Measurements from ENCODE around the gene ATP9A.

ATP9A gene

GRCh38 chr20:51613580-51613979, 154.6 kb downstream of the ATP9A start:
- ChIA-PET CTCF (interaction anchor here (0.8 to 1.3 kb wide), 5 partner anchors 9 to 632 kb away, joined by 3 to 10 read pairs (median 3); no protein-coding TSS in a partner anchor), POLR2A (no interaction called here)
- H3K4me3 ChIP-seq (ENCODE audit: low read depth, low read length) = no peak overlapping the region
- no peak overlapping the region for H3K27ac ChIP-seq (ENCODE audit: extremely low read depth, low read depth, low read length)
- H3K36me3 ChIP-seq (ENCODE audit: control insufficient read depth in 2 of 2, insufficient read depth in 1 of 2, low read length in 2 of 2) = peaks cover 0 to 51% of the 10 kb centered on the region in 2 experiments; a peak in 1 of 3 replicates
- H3K9me3 ChIP-seq (ENCODE audit: control insufficient read depth, insufficient read depth, low read depth, low read length) = no peaks in the 10 kb centered on the region
- H3K4me1 ChIP-seq (ENCODE audit: control insufficient read depth, insufficient read depth, low read length) = no peaks in the 10 kb centered on the region
- no peak for TF ChIP-seq ZSCAN4 (tag by site-specific recombination; IDR thresholded peaks at IDR 0.05)
- no peak for TF ChIP-seq ZBTB8A (tag by site-specific recombination; IDR thresholded peaks at IDR 0.05)
- TF ChIP-seq ZNF391 (tag by site-specific recombination; IDR thresholded peaks at IDR 0.05; ENCODE audit: borderline replicate concordance, low read depth) = no peak
- no peak for TF ChIP-seq ZNF510 (tag by site-specific recombination; IDR thresholded peaks at IDR 0.05; ENCODE audit: insufficient replicate concordance)
- no peak for TF ChIP-seq ZFP3 (tag by site-specific recombination; IDR thresholded peaks at IDR 0.05; ENCODE audit: low read depth)
- TF ChIP-seq ZNF670 (tag by site-specific recombination; IDR thresholded peaks at IDR 0.05; ENCODE audit: low read depth) = no peak
- no peak for TF ChIP-seq ZNF677 (tag by site-specific recombination; IDR thresholded peaks at IDR 0.05)
- TF ChIP-seq ZNF830 (tag by site-specific recombination; IDR thresholded peaks at IDR 0.05; ENCODE audit: low read depth) = no peak
- no peak for TF ChIP-seq ZNF140 (tag by site-specific recombination; IDR thresholded peaks at IDR 0.05)
- no peak for TF ChIP-seq HOXD13 (CRISPR knock-in tag; IDR thresholded peaks at IDR 0.05; ENCODE audit: borderline replicate concordance)

GRCh38 chr20:51612896-51613295, 155.3 kb downstream of the ATP9A start:
- Histone ChIP-seq H3K4me1 (ENCODE audit: control insufficient read depth, insufficient read depth, low read length) (no peaks in the 10 kb centered on the region), H3K36me3 (ENCODE audit: control insufficient read depth in 2 of 2, insufficient read depth in 1 of 2, low read length in 2 of 2) (peaks cover 0 to 52% of the 10 kb centered on the region in 2 experiments; a peak in 1 of 3 replicates), H3K4me3 (ENCODE audit: low read depth, low read length) (no peak overlapping the region), H3K27ac (ENCODE audit: extremely low read depth, low read depth, low read length) (no peak overlapping the region), H3K9me3 (ENCODE audit: control insufficient read depth, insufficient read depth, low read depth, low read length) (no peaks in the 10 kb centered on the region)
- ChIA-PET POLR2A (no interaction called here), CTCF (interaction anchor here (0.6 kb wide), 1 partner anchor 598 kb away, joined by 3 read pairs; no protein-coding TSS in a partner anchor)
- no peak for TF ChIP-seq SP7 (tag by site-specific recombination; IDR thresholded peaks at IDR 0.05)
- TF ChIP-seq YY2 (tag by site-specific recombination; IDR thresholded peaks at IDR 0.05) = no peak
- no peak for TF ChIP-seq ATF2 (tag by site-specific recombination; IDR thresholded peaks at IDR 0.05; ENCODE audit: low read depth)
- TF ChIP-seq FEZF1 (tag by site-specific recombination; IDR thresholded peaks at IDR 0.05) = no peak
- TF ChIP-seq ZNF138 (tag by site-specific recombination; IDR thresholded peaks at IDR 0.05; ENCODE audit: borderline replicate concordance) = no peak
- no peak for TF ChIP-seq ZNF660 (tag by site-specific recombination; IDR thresholded peaks at IDR 0.05)
- TF ChIP-seq ZNF354C (tag by site-specific recombination; IDR thresholded peaks at IDR 0.05; ENCODE audit: borderline replicate concordance, low read depth) = no peak
- no peak for TF ChIP-seq TSHZ1 (tag by site-specific recombination; IDR thresholded peaks at IDR 0.05; ENCODE audit: borderline replicate concordance)
- TF ChIP-seq ZNF654 (tag by site-specific recombination; IDR thresholded peaks at IDR 0.05; ENCODE audit: low read depth) = no peak
- TF ChIP-seq HIC1 (tag by site-specific recombination; IDR thresholded peaks at IDR 0.05) = no peak
- no peak for TF ChIP-seq ZNF777 (tag by site-specific recombination; IDR thresholded peaks at IDR 0.05; ENCODE audit: borderline replicate concordance)
- no peak for TF ChIP-seq ZNF221 (tag by site-specific recombination; IDR thresholded peaks at IDR 0.05; ENCODE audit: borderline replicate concordance)
- TF ChIP-seq ZBTB10 (tag by site-specific recombination; IDR thresholded peaks at IDR 0.05) = no peak

Measured in HEK293 (cell line).